A673 (cell line): ENCODE data around the gene ADAM10.

Experiments
- EZH2 ChIP-seq: fragments of 200-600 bp; sonication (generic); IDR thresholded peaks from 2 replicates; pipeline ENCODE4 v1.6.1; 2017; ENCODE audit warnings: borderline replicate concordance, low read depth, mild to moderate bottlenecking, mixed read lengths, antibody characterized with exemption, low read length; ENCODE audit not compliant: poor library complexity, severe bottlenecking
- TF ChIP-seq, protein P1 (sequence below): fragments of 300-800, 200-600 bp; sonication (generic); conservative IDR thresholded peaks from 2 replicates; pipeline ENCODE4 v1.5.1; 2017; ENCODE audit warnings: low read depth, mild to moderate bottlenecking, antibody characterized with exemption, low read length, moderate library complexity, mixed read lengths

DNA sequence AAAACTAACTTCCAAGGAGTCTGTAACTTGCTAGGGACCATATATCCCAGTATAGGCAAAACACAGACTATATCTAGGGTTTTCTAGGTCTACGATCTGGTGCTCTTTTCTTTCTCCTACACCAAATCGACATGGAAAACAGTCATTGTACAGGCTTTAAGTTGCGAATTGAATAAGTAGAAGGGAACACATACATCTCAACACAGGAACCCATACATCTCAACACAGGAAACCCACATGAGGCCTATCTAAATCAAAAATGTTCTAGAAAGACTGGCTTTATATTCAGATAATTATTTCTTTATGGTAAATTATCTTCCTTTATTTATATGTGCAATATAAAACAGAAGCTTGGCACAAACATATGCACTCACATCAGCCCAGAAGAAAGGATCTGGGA is 126.6 kb downstream of the ADAM10 start:
- TF ChIP-seq, protein P1, sequence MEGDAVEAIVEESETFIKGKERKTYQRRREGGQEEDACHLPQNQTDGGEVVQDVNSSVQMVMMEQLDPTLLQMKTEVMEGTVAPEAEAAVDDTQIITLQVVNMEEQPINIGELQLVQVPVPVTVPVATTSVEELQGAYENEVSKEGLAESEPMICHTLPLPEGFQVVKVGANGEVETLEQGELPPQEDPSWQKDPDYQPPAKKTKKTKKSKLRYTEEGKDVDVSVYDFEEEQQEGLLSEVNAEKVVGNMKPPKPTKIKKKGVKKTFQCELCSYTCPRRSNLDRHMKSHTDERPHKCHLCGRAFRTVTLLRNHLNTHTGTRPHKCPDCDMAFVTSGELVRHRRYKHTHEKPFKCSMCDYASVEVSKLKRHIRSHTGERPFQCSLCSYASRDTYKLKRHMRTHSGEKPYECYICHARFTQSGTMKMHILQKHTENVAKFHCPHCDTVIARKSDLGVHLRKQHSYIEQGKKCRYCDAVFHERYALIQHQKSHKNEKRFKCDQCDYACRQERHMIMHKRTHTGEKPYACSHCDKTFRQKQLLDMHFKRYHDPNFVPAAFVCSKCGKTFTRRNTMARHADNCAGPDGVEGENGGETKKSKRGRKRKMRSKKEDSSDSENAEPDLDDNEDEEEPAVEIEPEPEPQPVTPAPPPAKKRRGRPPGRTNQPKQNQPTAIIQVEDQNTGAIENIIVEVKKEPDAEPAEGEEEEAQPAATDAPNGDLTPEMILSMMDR = no peak
- no peak for TF ChIP-seq EZH2
